Tibial artery (tissue), 4 donors: ENCODE data around the gene MAB21L4.

Source experiments
- DNase-seq, 2 donors: peaks; one replicate each; pipeline ENCODE4 v3.0.0-alpha.2; 2019
- H3K27ac ChIP-seq, 2 donors: fragments of 200-600 bp; sonication (generic) in 1 of 2; 1 replicate in 1 of 2; 2 replicates in 1 of 2; pipeline ENCODE4 v1.5.1; 2018 to 2019; ENCODE audit warnings: mild to moderate bottlenecking in 1 of 2
- H3K27me3 ChIP-seq, 2 donors: fragments of 200-600 bp; sonication (generic) in 1 of 2; one replicate each; pipeline versions ENCODE4 v1.5.1 to v1.6.0; 2016 to 2019
- H3K36me3 ChIP-seq, 3 donors: fragments of 200-600 bp; sonication (generic) in 2 of 3; one replicate each; pipeline ENCODE4 v1.5.1; 2016 to 2019; ENCODE audit warnings: mild to moderate bottlenecking in 2 of 3
- H3K4me1 ChIP-seq, 4 donors: fragments of 200-600 bp; sonication (generic) in 2 of 4; 1 replicate in 3 of 4; 2 replicates in 1 of 4; pipeline ENCODE4 v1.5.1; 2016 to 2019
- H3K4me3 ChIP-seq, 2 donors: fragments of 200-600 bp; sonication (generic) in 1 of 2; 1 replicate in 1 of 2; 2 replicates in 1 of 2; pipeline ENCODE4 v1.5.1; 2018 to 2019; ENCODE audit warnings: mild to moderate bottlenecking in 2 of 2
- H3K9me3 ChIP-seq, 3 donors: fragments of 200-600 bp; sonication (generic) in 1 of 3; one replicate each; pipeline ENCODE4 v1.5.1; 2016 to 2019
- intact Hi-C: fragments of 100-400 bp; cut with DNase I; formaldehyde crosslinking; loops from one replicate; pipeline ENCODE4 v1.15.0; 2023; ENCODE audit warnings: low total_unique reads
- TF ChIP-seq, protein P1 (sequence below), 2 experiments: fragments of 200-600 bp in 1 of 2; fragments of 450-650 bp in 1 of 2; IDR thresholded peaks; one replicate each; pipeline ENCODE4 v1.5.1; 2017 to 2019; ENCODE audit warnings: antibody characterized with exemption in 2 of 2, mild to moderate bottlenecking in 1 of 2, moderate library complexity in 1 of 2

MAB21L4 gene

DNA sequence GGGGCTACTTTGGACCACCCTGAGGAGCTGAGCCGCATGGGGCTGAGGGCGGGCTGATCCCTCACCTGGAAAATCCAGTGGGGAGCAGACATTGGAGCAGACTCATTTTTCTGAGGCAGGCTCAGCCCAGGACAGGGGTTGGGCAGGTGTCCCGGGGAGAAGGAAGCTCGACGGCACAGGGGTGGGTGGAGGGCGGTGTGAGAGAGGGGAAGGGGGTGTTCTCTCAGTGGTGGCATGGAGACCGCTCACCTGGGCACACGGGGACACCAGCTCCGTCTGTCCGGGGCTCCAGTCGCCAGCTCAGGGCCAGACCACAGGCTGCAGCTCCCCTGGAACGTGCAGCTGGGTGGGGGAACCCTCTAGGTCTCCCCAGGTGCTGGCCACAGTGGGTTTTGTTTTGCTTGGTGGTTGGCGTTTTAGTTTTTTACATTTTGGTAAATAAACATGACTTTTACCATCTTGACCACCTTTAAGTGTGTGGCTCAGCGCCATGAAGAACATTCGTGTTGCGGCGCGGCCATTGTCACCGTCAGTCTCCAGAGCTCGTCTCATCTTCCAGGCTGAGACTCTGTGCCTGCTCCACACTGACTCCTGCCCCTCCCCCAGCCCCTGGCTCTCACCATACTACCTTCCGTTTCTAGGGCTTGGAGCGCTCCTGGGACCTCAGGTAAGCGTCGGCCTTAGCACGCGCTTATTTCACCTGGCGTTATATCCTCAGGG is 4.3 kb upstream of the MAB21L4 start:
- TF ChIP-seq, protein P1, sequence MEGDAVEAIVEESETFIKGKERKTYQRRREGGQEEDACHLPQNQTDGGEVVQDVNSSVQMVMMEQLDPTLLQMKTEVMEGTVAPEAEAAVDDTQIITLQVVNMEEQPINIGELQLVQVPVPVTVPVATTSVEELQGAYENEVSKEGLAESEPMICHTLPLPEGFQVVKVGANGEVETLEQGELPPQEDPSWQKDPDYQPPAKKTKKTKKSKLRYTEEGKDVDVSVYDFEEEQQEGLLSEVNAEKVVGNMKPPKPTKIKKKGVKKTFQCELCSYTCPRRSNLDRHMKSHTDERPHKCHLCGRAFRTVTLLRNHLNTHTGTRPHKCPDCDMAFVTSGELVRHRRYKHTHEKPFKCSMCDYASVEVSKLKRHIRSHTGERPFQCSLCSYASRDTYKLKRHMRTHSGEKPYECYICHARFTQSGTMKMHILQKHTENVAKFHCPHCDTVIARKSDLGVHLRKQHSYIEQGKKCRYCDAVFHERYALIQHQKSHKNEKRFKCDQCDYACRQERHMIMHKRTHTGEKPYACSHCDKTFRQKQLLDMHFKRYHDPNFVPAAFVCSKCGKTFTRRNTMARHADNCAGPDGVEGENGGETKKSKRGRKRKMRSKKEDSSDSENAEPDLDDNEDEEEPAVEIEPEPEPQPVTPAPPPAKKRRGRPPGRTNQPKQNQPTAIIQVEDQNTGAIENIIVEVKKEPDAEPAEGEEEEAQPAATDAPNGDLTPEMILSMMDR (IDR thresholded peaks at IDR 0.05): no peak
- intact Hi-C loops: no loop called here

DNA sequence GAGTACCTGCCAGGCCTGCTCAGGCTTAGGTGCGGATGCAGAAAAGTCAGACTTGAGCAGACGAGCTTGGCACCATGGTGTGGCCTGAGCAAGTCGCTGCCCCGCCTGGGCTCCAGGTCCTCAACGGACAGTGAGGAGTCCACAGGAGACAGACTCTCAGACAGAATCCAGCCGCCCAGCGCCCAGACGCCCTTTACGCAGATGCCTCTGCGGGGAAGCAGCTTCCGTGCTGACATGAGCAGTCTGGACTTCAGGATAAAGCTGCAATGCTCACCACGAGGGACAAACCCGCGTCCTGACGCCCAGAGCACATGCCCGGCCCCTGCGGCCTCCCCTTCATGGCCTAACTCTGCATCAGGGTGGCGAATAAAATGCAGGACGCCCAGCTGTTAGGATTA is 3.5 kb upstream of the MAB21L4 start:
- intact Hi-C loops: no loop called here
- H3K9me3 ChIP-seq: peaks cover 0 to 4% (median 0%) of the 10 kb centered on the region in 3 donors
- no peak for DNase-seq
- TF ChIP-seq, protein P1 (IDR thresholded peaks at IDR 0.05): no peak
- H3K27me3 ChIP-seq: peaks cover 0 to 51% of the 10 kb centered on the region in 2 donors
- no peak overlapping the region for H3K27ac ChIP-seq
- H3K36me3 ChIP-seq: no peaks in the 10 kb centered on the region
- no peak overlapping the region for H3K4me3 ChIP-seq
- H3K4me1 ChIP-seq: no peaks in the 10 kb centered on the region

More for the DNA sequence above, 4.3 kb upstream of the MAB21L4 start:
- no peak for DNase-seq
- H3K9me3 ChIP-seq: peaks cover 0 to 4% (median 0%) of the 10 kb centered on the region in 3 donors
- peaks cover 0 to 56% of the 10 kb centered on the region in 2 donors for H3K27me3 ChIP-seq
- no peak overlapping the region for H3K27ac ChIP-seq
- no peaks in the 10 kb centered on the region for H3K4me1 ChIP-seq
- H3K4me3 ChIP-seq: no peak overlapping the region
- no peaks in the 10 kb centered on the region for H3K36me3 ChIP-seq

DNA sequence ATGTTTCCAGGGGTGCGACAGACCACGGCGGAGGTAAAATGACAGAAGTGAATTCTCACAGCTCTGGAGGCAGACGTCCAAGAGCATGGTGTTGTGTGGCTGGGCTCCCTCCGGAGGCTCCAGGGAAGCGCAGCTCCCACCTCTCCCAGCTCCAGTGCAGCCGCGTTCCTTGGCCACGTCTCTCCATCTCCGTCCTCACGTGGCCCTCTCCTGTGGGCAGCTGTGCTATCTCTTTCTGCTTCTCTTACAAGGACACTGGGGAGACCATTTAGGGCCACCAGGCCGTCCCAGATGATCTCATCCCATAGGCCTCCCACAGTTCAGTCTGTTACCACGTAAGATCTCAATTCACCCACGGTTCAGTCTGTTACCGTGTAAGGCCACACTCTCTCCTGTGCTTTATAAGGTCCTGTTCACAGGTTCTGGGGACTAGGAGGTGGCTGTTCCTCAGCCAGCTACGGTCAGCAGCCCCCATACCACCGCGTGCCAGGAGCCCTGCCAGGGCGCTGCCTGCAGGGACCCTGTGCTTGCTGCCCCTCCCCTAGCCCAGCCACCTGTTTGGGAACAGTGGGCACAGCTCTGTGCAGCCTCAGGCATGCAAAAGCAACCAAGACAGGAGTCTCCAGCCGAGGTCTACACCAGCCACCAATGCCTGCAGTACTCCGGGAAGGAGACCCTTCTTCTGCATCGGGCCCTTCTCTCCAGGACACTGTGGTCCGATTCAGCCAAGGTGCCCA is 2.9 kb upstream of the MAB21L4 start:
- no peak overlapping the region for H3K4me3 ChIP-seq
- H3K27me3 ChIP-seq: peaks cover 0 to 49% of the 10 kb centered on the region in 2 donors
- intact Hi-C loops: no loop called here
- H3K4me1 ChIP-seq: no peaks in the 10 kb centered on the region
- DNase-seq: no peak
- H3K9me3 ChIP-seq: peaks cover 0 to 4% (median 0%) of the 10 kb centered on the region in 3 donors
- TF ChIP-seq, protein P1 (IDR thresholded peaks at IDR 0.05): no peak
- no peak overlapping the region for H3K27ac ChIP-seq
- H3K36me3 ChIP-seq: no peaks in the 10 kb centered on the region

DNA sequence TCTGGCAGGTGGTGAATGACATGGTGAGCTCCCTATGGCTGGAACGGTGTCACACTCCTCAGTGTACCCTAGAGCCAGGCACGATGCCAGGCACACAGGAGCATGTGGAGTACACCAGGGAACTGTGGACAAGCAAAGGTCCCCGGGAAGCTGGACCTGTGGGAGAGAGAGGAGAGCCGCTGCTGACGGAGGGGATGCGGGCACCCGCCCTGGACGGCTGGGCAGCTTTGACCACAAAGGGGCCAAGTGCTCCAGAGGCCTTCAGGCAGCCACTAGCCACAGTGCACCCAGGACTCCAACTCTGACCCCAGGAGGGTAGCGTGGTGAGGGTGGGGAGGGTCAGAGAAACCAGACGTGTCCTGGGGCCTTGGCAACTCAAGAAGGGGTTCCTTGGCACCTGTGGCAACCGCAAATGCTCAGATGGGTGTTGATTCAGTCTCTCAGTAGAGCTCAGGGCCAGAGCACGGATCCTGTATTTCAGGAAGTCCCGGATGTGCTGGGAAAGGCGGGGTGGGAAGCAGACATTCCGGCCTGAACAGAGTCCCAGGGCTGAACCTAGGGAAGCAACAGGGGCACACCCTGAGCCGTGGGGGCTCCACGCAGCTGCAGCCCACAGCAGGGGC is 2.3 kb upstream of the MAB21L4 start:
- H3K27ac ChIP-seq: no peak overlapping the region
- TF ChIP-seq, protein P1 (IDR thresholded peaks at IDR 0.05): no peak

DNA sequence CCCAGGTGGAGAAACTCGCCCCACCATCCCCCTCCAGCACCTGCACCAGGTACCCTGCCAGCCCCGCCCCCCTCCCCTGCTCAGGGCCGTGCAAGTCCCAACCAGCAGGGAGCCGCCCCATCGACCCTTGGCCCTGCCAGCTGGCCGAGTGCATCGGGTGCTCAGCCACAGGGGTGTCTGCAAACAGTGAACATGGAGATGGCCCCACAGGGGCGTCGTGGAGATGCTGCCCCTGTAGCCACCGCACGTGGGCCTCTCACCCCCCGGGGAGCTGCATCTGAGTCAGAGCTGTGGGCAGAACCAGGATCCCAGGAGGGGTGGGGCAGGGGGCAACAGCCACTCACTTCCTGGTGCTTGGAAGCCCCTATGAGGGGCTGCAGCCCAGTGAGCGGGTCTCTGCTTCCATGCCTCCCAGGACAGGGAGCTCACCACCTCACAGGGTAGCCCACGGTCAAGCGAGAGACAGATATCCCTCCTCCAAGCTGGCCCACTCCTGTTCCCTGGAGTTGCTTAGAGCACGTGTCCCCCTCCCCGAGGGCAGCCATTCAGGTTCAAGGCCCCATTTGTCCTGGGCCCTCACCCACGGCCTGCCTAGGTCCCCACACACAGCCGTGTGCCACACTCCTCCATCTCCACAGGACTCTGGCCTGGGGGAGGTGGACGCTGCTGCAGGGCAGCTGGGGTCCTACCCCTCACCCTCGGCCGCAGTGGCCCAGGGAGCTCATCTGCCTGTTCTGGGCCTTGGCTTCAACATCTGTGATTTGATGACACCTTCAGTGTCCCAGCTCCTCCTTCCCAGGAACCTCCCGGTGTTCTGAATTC is 1.1 kb upstream of the MAB21L4 start:
- no peak overlapping the region for H3K4me3 ChIP-seq
- TF ChIP-seq, protein P1 (IDR thresholded peaks at IDR 0.05): no peak
- peaks cover 0 to 4% (median 0%) of the 10 kb centered on the region in 3 donors for H3K9me3 ChIP-seq
- no peak for DNase-seq
- intact Hi-C loops: no loop called here
- H3K27me3 ChIP-seq: peaks cover 0 to 50% of the 10 kb centered on the region in 2 donors
- no peaks in the 10 kb centered on the region for H3K36me3 ChIP-seq
- H3K27ac ChIP-seq: no peak overlapping the region
- H3K4me1 ChIP-seq: peaks cover 0 to 6% (median 0%) of the 10 kb centered on the region in 4 donors

More for the DNA sequence above, 2.3 kb upstream of the MAB21L4 start:
- no peaks in the 10 kb centered on the region for H3K36me3 ChIP-seq
- DNase-seq: no peak
- H3K27me3 ChIP-seq: peaks cover 0 to 49% of the 10 kb centered on the region in 2 donors
- no peak overlapping the region for H3K4me3 ChIP-seq
- peaks cover 0 to 4% (median 0%) of the 10 kb centered on the region in 3 donors for H3K9me3 ChIP-seq
- intact Hi-C loops: no loop called here
- peaks cover 0 to 3% (median 0%) of the 10 kb centered on the region in 4 donors for H3K4me1 ChIP-seq
